Breast epithelium (tissue), 4 donors: ENCODE results near the gene INS. TPM values are rescaled to one million over a fixed set of nuclear protein-coding genes. Genes with fewer than 3 reads are reported as not detected.
A peak's percentile ranks its signal among the peaks of the same experiment; 100 is the strongest.

ENCODE experiments used
- DNase-seq, 2 donors: peaks; one replicate each; pipeline ENCODE4 v3.0.0-alpha.2; 2019; ENCODE audit warnings: low spot score in 2 of 2
- H3K27ac ChIP-seq, 2 donors: fragments of 200-600 bp; sonication (generic) in 1 of 2; one replicate each; pipeline ENCODE4 v1.5.1; 2016 to 2019; ENCODE audit warnings: mild to moderate bottlenecking in 1 of 2
- H3K27me3 ChIP-seq, 2 donors: fragments of 200-600 bp; sonication (generic) in 1 of 2; one replicate each; pipeline versions ENCODE4 v1.5.1 to v1.6.0; 2017 to 2019; ENCODE audit warnings: control low read depth in 1 of 2, mild to moderate bottlenecking in 1 of 2
- H3K36me3 ChIP-seq: fragments of 200-600 bp; one replicate; pipeline ENCODE4 v1.5.1; 2019
- H3K4me1 ChIP-seq, 2 donors: fragments of 200-600 bp; sonication (generic); one replicate each; pipeline ENCODE4 v1.5.1; 2016 to 2019; ENCODE audit warnings: control low read depth in 1 of 2
- H3K4me3 ChIP-seq, 3 donors: fragments of 200-600 bp; sonication (generic); 1 replicate in 2 of 3; 2 replicates in 1 of 3; pipeline ENCODE4 v1.5.1; 2016 to 2019; ENCODE audit warnings: mild to moderate bottlenecking in 3 of 3, moderate library complexity in 2 of 3
- H3K9me3 ChIP-seq, 2 donors: fragments of 200-600 bp; sonication (generic) in 1 of 2; one replicate each; pipeline ENCODE4 v1.5.1; 2016 to 2019; ENCODE audit warnings: control low read depth in 1 of 2
- POLR2A ChIP-seq: fragments of 450-650 bp; IDR thresholded peaks from one replicate; pipeline ENCODE4 v1.6.1; 2016; ENCODE audit warnings: antibody characterized with exemption, mild to moderate bottlenecking, moderate library complexity
- POLR2AphosphoS5 ChIP-seq, 3 donors: sonication (generic); formaldehyde crosslinking; IDR thresholded peaks; one replicate each; pipeline ENCODE4 v1.6.1; 2017; ENCODE audit warnings: antibody characterized with exemption in 3 of 3
- intact Hi-C: fragments of 100-400 bp; cut with DNase I; formaldehyde crosslinking; loops from one replicate; pipeline ENCODE4 v1.15.1; 2023; ENCODE audit warnings: low total_unique reads
- total RNA-seq, 3 donors: library from RNA; depleted of rRNA; stranded (reverse); fragments of >200 nt; gene quantifications; one replicate each; pipeline ENCODE4 v1.1.0, GENCODE V29; 2016
- TF ChIP-seq, protein P1 (sequence below), 3 donors: fragments of 450-650 bp; IDR thresholded peaks; one replicate each; pipeline ENCODE4 v1.5.1; 2016 to 2017; ENCODE audit warnings: antibody characterized with exemption in 3 of 3, mild to moderate bottlenecking in 3 of 3, moderate library complexity in 3 of 3

The INS gene
- total RNA-seq, 3 donors from 2014 or later = not detected

DNA sequence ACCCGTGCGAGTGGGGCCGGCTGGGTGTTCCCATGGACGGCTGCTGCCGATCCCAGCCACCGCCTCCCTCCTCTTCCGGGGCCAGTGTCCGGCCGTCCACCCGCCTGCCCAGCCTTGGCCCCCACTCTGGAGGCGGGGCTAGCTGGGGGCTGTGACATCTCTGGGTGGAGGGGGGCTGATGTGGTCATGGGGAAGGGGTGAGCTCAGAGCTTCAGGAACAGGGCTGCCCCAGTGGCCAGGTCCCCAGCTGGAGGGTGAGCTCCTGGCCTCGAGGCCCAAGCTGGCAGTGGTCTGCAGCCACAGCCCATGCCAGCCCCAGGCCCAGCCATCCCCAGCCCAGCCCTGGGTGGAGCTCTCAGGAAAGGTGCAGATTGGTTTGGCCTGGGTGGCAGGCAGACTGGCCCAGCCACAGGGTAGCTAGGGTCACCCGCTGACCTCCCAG, 2.7 kb downstream of the INS start:
- H3K36me3 ChIP-seq = no peaks in the 10 kb centered on the region
- DNase-seq = no peak
- no peaks in the 10 kb centered on the region for H3K9me3 ChIP-seq
- intact Hi-C loops = loop anchor here (5.0 to 10.0 kb wide), 2 partner anchors 324 to 466 kb away; partner anchors contain the start of genes SYT8 and TNNI2
- H3K27ac ChIP-seq = no peak overlapping the region
- H3K4me3 ChIP-seq = no peak overlapping the region
- H3K27me3 ChIP-seq = peaks cover 0 to 47% of the 10 kb centered on the region in 2 donors
- no peak for TF ChIP-seq POLR2A
- TF ChIP-seq, protein P1, sequence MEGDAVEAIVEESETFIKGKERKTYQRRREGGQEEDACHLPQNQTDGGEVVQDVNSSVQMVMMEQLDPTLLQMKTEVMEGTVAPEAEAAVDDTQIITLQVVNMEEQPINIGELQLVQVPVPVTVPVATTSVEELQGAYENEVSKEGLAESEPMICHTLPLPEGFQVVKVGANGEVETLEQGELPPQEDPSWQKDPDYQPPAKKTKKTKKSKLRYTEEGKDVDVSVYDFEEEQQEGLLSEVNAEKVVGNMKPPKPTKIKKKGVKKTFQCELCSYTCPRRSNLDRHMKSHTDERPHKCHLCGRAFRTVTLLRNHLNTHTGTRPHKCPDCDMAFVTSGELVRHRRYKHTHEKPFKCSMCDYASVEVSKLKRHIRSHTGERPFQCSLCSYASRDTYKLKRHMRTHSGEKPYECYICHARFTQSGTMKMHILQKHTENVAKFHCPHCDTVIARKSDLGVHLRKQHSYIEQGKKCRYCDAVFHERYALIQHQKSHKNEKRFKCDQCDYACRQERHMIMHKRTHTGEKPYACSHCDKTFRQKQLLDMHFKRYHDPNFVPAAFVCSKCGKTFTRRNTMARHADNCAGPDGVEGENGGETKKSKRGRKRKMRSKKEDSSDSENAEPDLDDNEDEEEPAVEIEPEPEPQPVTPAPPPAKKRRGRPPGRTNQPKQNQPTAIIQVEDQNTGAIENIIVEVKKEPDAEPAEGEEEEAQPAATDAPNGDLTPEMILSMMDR (IDR thresholded peaks at IDR 0.05) = no peak
- no peaks in the 10 kb centered on the region for H3K4me1 ChIP-seq

DNA sequence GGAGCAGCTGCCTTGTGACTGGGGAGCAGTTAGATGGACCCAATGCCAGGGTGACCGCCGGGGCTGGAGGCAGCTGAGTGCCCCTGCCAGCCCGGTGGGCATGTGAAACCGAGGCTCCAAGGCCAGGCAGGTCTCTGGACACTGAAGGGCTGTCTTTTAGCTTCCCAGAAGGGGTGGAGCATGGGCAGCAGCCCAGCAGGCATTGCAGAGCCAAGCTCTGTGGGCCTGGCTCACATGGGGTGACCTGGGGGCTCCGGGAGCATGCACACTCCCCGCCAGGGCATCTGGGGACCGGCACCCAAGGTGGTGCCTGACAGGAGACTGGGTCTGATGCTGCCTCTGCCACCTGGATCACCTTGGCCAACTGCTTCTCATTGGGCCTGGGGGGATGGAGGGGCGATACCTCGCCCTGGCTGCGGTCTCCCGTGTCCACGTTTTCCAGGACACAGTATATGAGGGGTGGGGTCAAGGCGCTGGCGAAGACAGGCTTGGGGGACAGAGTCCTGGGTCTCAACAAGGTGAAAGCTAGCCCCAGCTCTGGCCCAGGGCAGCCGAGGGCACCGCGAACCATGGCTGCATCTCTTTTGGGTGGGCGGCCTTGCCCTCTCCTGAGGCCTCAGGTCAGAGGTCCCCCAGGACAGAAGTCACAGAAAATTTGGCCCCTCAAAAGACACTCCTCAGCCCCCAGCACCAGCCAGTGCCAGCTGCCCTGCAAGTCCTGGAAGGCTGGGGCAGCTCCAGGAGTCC, 3.5 kb downstream of the INS start:
- Histone ChIP-seq H3K4me1 (no peaks in the 10 kb centered on the region), H3K27ac (no peak overlapping the region), H3K36me3 (no peaks in the 10 kb centered on the region), H3K9me3 (no peaks in the 10 kb centered on the region), H3K4me3 (no peak overlapping the region), H3K27me3 (peaks cover 0 to 42% of the 10 kb centered on the region in 2 donors)
- intact Hi-C loops = loop anchor here (5.0 to 10.0 kb wide), 2 partner anchors 323 to 465 kb away; partner anchors contain the start of genes SYT8 and TNNI2
- no peak for TF ChIP-seq POLR2A
- TF ChIP-seq POLR2AphosphoS5 (IDR thresholded peaks at IDR 0.05) = no peak
- TF ChIP-seq, protein P1 (IDR thresholded peaks at IDR 0.05) = no peak
- DNase-seq = no peak

- Histone ChIP-seq H3K27me3 (peaks cover 0 to 36% of the 10 kb centered on the region in 2 donors), H3K9me3 (no peaks in the 10 kb centered on the region), H3K27ac (no peak overlapping the region), H3K4me3 (no peak overlapping the region), H3K4me1 (peaks cover 0 to 2% of the 10 kb centered on the region in 2 donors), H3K36me3 (no peaks in the 10 kb centered on the region)
- DNase-seq = peak; percentile 55 to 89
- intact Hi-C loops = loop anchor here (5.0 to 10.0 kb wide), 2 partner anchors 322 to 464 kb away; partner anchors contain the start of genes SYT8 and TNNI2
- TF ChIP-seq, protein P1 (IDR thresholded peaks at IDR 0.05) = peak; percentile 38 to 80 (median 72)
- no peak for TF ChIP-seq POLR2AphosphoS5 (IDR thresholded peaks at IDR 0.05)
These were observed 4.4 kb downstream of the INS start for GRCh38 chr11:2156416-2157182.

DNA sequence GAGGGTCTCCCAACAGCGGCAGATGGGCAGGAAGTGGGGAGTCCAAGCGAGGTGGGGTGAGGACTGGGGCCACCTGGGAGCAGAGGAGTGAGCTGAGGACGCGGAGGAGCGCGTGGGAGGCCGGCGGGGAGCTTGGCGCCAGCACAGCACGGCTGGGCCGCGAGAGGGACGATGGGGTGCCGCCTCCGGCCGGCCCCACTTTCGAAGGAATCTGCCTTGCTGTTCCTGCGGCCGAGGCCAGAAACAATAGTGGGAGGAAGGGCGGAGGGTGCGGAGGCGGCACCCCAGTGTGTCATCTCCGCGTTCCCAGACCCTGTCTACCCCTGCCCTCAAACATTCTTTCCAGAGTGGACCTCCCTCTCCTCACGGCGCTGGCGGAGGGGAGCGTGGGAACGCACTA, 5.5 kb downstream of the INS start:
- Histone ChIP-seq H3K4me1 (peaks cover 0 to 3% of the 10 kb centered on the region in 2 donors), H3K4me3 (no peak overlapping the region), H3K27me3 (peaks cover 0 to 36% of the 10 kb centered on the region in 2 donors), H3K9me3 (no peaks in the 10 kb centered on the region), H3K27ac (no peak overlapping the region), H3K36me3 (no peaks in the 10 kb centered on the region)
- TF ChIP-seq, protein P1 (IDR thresholded peaks at IDR 0.05) = no peak
- no peak for TF ChIP-seq POLR2A
- TF ChIP-seq POLR2AphosphoS5 (IDR thresholded peaks at IDR 0.05) = no peak
- no peak for DNase-seq
- intact Hi-C loops = loop anchor here (5.0 to 10.0 kb wide), 2 partner anchors 321 to 463 kb away; partner anchors contain the start of genes SYT8 and TNNI2
